ENCODE measurements around the gene PFKFB2. TPM values are rescaled to one million over a fixed set of nuclear protein-coding genes. Genes with fewer than 3 reads are reported as not detected.

PFKFB2 gene
- total RNA-seq, 1 experiment from 2014 or later: 35.6 TPM

- intact Hi-C loops (cut with micrococcal nuclease; ENCODE audit: unreplicated experiment): no loop called here
- DNase-seq (ENCODE audit: low read depth, low spot score): no peak
- CTCF ChIA-PET: no interaction called here
Observed at GRCh38 chr1:207088701-207089626, 35.9 kb downstream of the PFKFB2 start, which contains the start of gene C4BPB. Gene C4BPB, plus strand, starts transcription at chr1:207088860. Its CDS starts 672 bp downstream, at chr1:207089532.

DNA sequence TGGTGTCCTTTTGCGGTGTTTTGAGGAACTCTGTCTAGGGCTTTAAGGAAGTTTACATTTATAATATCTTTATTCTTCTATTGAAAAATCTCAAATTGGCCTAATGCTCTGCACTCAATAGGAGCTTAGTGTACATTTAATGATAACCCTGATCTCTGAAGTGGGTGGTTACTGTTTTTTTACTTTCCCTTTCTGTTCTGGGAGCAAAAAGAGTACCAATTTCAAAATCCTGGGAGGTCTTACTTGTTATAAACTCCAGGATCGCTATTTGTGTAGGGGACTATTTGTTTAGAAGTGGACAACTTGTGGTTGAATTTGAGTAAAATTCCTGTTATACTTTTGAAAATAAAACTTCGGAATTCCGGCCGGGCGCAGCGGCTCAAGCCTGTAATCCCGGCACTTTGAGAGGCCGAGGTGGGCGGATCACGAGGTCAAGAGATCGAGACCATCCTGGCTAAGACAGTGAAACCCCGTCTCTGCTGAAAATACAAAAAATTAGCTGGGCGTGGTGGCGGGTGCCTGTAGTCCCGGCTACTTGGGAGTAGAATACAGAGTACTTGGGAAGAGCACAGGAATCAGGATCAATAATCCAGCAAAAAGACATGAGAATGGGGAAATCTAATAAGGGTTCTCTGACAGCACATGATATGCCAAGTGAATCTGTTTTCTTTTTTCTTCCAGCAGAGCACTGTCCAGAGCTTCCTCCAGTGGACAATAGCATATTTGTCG, 36.7 kb downstream of the PFKFB2 start:
- no peaks in the 10 kb centered on the region for H3K36me3 ChIP-seq (ENCODE audit: control insufficient read depth, insufficient read depth, low read length)
- H3K4me3 ChIP-seq (ENCODE audit: low read depth in 2 of 2, low read length in 2 of 2): peak overlapping the region in 1 of 2 experiments; percentile 16; a peak in 1 of 4 replicates
- TF ChIP-seq SIN3A (IDR thresholded peaks at IDR 0.05; ENCODE audit: borderline replicate concordance, insufficient read depth, low read depth, low read length) (no peak), POLR2AphosphoS5 (IDR thresholded peaks at IDR 0.05; ENCODE audit: low read depth, low read length) (no peak), TCF7L2 (IDR thresholded peaks at IDR 0.05; ENCODE audit: low read depth, low read length) (no peak), CTCF (IDR thresholded peaks at IDR 0.05) (no peak)
- TF ChIP-seq, protein P1, sequence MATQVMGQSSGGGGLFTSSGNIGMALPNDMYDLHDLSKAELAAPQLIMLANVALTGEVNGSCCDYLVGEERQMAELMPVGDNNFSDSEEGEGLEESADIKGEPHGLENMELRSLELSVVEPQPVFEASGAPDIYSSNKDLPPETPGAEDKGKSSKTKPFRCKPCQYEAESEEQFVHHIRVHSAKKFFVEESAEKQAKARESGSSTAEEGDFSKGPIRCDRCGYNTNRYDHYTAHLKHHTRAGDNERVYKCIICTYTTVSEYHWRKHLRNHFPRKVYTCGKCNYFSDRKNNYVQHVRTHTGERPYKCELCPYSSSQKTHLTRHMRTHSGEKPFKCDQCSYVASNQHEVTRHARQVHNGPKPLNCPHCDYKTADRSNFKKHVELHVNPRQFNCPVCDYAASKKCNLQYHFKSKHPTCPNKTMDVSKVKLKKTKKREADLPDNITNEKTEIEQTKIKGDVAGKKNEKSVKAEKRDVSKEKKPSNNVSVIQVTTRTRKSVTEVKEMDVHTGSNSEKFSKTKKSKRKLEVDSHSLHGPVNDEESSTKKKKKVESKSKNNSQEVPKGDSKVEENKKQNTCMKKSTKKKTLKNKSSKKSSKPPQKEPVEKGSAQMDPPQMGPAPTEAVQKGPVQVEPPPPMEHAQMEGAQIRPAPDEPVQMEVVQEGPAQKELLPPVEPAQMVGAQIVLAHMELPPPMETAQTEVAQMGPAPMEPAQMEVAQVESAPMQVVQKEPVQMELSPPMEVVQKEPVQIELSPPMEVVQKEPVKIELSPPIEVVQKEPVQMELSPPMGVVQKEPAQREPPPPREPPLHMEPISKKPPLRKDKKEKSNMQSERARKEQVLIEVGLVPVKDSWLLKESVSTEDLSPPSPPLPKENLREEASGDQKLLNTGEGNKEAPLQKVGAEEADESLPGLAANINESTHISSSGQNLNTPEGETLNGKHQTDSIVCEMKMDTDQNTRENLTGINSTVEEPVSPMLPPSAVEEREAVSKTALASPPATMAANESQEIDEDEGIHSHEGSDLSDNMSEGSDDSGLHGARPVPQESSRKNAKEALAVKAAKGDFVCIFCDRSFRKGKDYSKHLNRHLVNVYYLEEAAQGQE (IDR thresholded peaks at IDR 0.05; ENCODE audit: insufficient read depth in 1 of 2, low read depth in 2 of 2, low read length in 1 of 2): no peak
- CTCF ChIA-PET: no interaction called here
- no peaks in the 10 kb centered on the region for H3K4me1 ChIP-seq (ENCODE audit: control insufficient read depth, insufficient read depth, low read length)
- ATAC-seq (no peak), DNase-seq (ENCODE audit: low read depth, low spot score) (no peak)
- in situ Hi-C loops (cut with HindIII; ENCODE audit: low pct_unique_long_range_greater_than_20kb, low sequenced_read_pairs): no loop called here
- no peaks in the 10 kb centered on the region for H3K27me3 ChIP-seq (ENCODE audit: control insufficient read depth, insufficient read depth, low read length)
- intact Hi-C loops (cut with micrococcal nuclease; ENCODE audit: unreplicated experiment): no loop called here
- no TSS peak for BruUV-seq (replicated peaks)
- H3K27ac ChIP-seq (ENCODE audit: low read length): no peak overlapping the region
- POLR2A ChIA-PET: no interaction called here
- H3K9me3 ChIP-seq (ENCODE audit: control insufficient read depth, insufficient read depth, low read depth, low read length): no peaks in the 10 kb centered on the region

More at GRCh38 chr1:207088701-207089626, 35.9 kb downstream of the PFKFB2 start, which contains the start of gene C4BPB:
- no peak for ATAC-seq
- H3K9me3 ChIP-seq (ENCODE audit: control insufficient read depth, insufficient read depth, low read depth, low read length): no peaks in the 10 kb centered on the region
- POLR2A ChIA-PET: no interaction called here
- TF ChIP-seq POLR2AphosphoS5 (IDR thresholded peaks at IDR 0.05; ENCODE audit: low read depth, low read length) (no peak), SIN3A (IDR thresholded peaks at IDR 0.05; ENCODE audit: borderline replicate concordance, insufficient read depth, low read depth, low read length) (no peak)
- TF ChIP-seq, protein P1 (IDR thresholded peaks at IDR 0.05; ENCODE audit: insufficient read depth in 1 of 2, low read depth in 2 of 2, low read length in 1 of 2): no peak
- no peaks in the 10 kb centered on the region for H3K36me3 ChIP-seq (ENCODE audit: control insufficient read depth, insufficient read depth, low read length)
- no peak within 1 kb of the TSS for H3K27ac ChIP-seq (ENCODE audit: low read length)
- BruUV-seq (replicated peaks): no TSS peak
- in situ Hi-C loops (cut with HindIII; ENCODE audit: low pct_unique_long_range_greater_than_20kb, low sequenced_read_pairs): no loop called here
- H3K4me3 ChIP-seq (ENCODE audit: low read depth in 2 of 2, low read length in 2 of 2): peak within 1 kb of the TSS in 1 of 2 experiments; percentile 16; a peak in 1 of 4 replicates
- 0 out of 2 replicates have a peak, but pooled peaks cover 2% of the 10 kb centered on the region for H3K4me1 ChIP-seq (ENCODE audit: control insufficient read depth, insufficient read depth, low read length)
- no peaks in the 10 kb centered on the region for H3K27me3 ChIP-seq (ENCODE audit: control insufficient read depth, insufficient read depth, low read length)
